ENCODE measurements around the gene ERCC6. TPM values are rescaled to one million over a fixed set of nuclear protein-coding genes. Genes with fewer than 3 reads are reported as not detected.

ERCC6 gene
- polyA plus RNA-seq (ENCODE audit: insufficient read length): 19.8 TPM
- long read RNA-seq, donor 1, partial matches to known transcripts: 0 of 2 reads
- long read RNA-seq, donor 1, other reads (novel, unspliced or antisense): 0 of 2 reads
- long read RNA-seq, donor 2, partial matches to known transcripts: 0 of 1 reads
- long read RNA-seq, donor 2, other reads (novel, unspliced or antisense): 0 of 1 reads
- long read RNA-seq, donor 3, partial matches to known transcripts: 0 of 3 reads
- long read RNA-seq, donor 3, other reads (novel, unspliced or antisense): 0 of 3 reads
- long read RNA-seq, donor 4, partial matches to known transcripts: 0 of 1 reads
- long read RNA-seq, donor 4, other reads (novel, unspliced or antisense): 0 of 1 reads
- long read RNA-seq, donor 5, partial matches to known transcripts: 0 of 2 reads
- long read RNA-seq, donor 5, other reads (novel, unspliced or antisense): 0 of 2 reads
- long read RNA-seq, donor 6, partial matches to known transcripts: 0 of 1 reads
- long read RNA-seq, donor 6, other reads (novel, unspliced or antisense): 0 of 1 reads
- long read RNA-seq, donor 7, partial matches to known transcripts: 0 of 4 reads
- long read RNA-seq, donor 7, other reads (novel, unspliced or antisense): 0 of 4 reads
- long read RNA-seq, donor 8, partial matches to known transcripts: 0 of 1 reads
- long read RNA-seq, donor 8, other reads (novel, unspliced or antisense): 0 of 1 reads

- DNase-seq: peak; percentile 95
Observed at GRCh38 chr10:49538381-49539319, at the start of gene ERCC6. Gene ERCC6 (minus strand): TSS chr10:49539121.

GRCh38 chr10:49587981-49588380, 49.1 kb upstream of the ERCC6 start:
- DNase-seq: no peak

GRCh38 chr10:49585387-49585786, 46.5 kb upstream of the ERCC6 start:
- DNase-seq: no peak

- no peak for DNase-seq
Observed at GRCh38 chr10:49579621-49580020, 40.7 kb upstream of the ERCC6 start.

GRCh38 chr10:49578392-49578791, 39.5 kb upstream of the ERCC6 start:
- DNase-seq: no peak

GRCh38 chr10:49577182-49577925, 38.4 kb upstream of the ERCC6 start:
- no peak for DNase-seq

- no peak for DNase-seq
Observed at GRCh38 chr10:49575489-49576072, 36.7 kb upstream of the ERCC6 start.

GRCh38 chr10:49572594-49573114, 33.7 kb upstream of the ERCC6 start:
- no peak for DNase-seq

- DNase-seq: no peak
Observed at GRCh38 chr10:49571388-49571787, 32.5 kb upstream of the ERCC6 start.

- DNase-seq: no peak
Observed at GRCh38 chr10:49569031-49569631, 30.2 kb upstream of the ERCC6 start.

GRCh38 chr10:49568235-49568634, 29.3 kb upstream of the ERCC6 start:
- DNase-seq: no peak

GRCh38 chr10:49567810-49568209, 28.9 kb upstream of the ERCC6 start:
- DNase-seq: no peak

GRCh38 chr10:49564461-49565009, 25.6 kb upstream of the ERCC6 start:
- no peak for DNase-seq

GRCh38 chr10:49562893-49563292, 24.0 kb upstream of the ERCC6 start:
- DNase-seq: no peak

GRCh38 chr10:49560526-49560925, 21.6 kb upstream of the ERCC6 start:
- DNase-seq: no peak

- no peak for DNase-seq
Observed at GRCh38 chr10:49559476-49559875, 20.6 kb upstream of the ERCC6 start.

GRCh38 chr10:49558190-49558589, 19.3 kb upstream of the ERCC6 start:
- DNase-seq: no peak

- DNase-seq: no peak
Observed at GRCh38 chr10:49557681-49558080, 18.8 kb upstream of the ERCC6 start.

GRCh38 chr10:49556723-49557122, 17.8 kb upstream of the ERCC6 start:
- no peak for DNase-seq

GRCh38 chr10:49552277-49552676, 13.4 kb upstream of the ERCC6 start:
- DNase-seq: no peak
